Measurements from ENCODE around the gene PPM1N.

Gene PPM1N

DNA sequence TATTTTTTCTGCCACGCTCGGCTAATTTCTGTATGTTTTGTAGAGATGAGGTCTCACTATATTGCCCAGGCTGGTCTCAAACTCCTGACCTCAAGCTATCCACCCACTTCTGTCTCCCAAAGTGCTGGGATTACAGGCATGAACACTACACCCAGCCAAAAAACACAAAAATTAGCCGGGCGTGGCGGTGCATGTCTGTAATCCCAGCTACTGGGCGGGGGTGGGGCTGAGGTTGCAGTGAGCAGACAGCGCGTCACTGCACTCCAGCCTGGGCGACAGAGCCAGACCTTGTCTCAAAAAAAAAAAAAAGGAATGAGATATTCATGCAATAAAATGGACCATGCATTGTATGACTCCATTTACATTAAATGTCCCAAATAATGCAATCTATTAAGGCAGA is 41.2 kb downstream of the PPM1N start:
- no peak overlapping the region for H3K4me3 ChIP-seq (ENCODE audit: low read length)
- TF ChIP-seq ZNF274 (IDR thresholded peaks at IDR 0.05; ENCODE audit: low read depth, low read length) = no peak

DNA sequence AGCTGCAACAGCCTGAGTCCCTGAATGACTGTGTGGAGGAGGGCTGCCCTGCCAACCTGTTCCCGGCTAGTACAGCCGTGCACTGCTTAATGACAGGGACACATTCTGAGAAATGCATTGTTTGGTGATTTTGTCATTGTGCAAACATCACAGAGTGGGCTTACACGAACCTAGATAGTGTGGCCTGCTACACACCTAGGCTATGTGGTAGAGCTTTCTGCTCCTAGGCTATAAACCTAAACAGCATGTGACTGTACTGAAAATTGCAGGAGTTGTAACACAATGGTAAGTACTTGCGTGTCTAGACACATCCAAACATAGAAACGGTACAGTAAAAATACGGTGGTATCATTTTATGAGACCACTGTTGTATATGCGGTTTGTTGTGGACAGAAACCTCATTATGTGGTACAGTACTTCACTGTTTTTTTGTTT is 44.0 kb downstream of the PPM1N start:
- no peak overlapping the region for H3K4me3 ChIP-seq (ENCODE audit: low read length)
- TF ChIP-seq ZNF274 (IDR thresholded peaks at IDR 0.05; ENCODE audit: low read depth, low read length) = no peak

DNA sequence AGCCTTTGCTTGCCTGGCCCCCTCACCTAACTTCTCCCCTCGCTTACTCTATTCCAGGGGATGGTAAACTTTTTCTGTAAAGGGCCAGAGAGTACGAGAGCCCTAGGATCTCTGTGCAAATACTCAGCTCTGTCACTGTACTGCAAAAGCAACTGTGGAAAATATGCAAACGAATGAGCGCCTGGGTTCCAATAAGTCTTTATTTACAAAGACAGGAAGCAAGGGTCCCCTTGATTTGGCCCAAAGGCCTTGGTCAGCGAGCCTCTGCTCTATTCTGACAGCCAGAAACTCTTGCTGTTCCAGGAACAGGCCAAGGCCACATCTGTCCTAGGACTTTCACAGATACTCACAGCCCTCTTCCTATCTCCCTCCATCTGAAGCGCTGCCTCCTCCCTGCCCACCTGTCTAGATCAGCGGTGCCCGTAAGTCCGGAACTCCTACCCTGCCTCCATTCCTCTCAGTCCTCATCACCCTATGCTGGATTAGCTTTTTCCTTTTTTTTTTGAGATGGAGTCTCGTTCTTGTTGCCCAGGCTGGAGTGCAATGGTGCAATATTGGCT is 49.0 kb downstream of the PPM1N start:
- TF ChIP-seq ZNF274 (IDR thresholded peaks at IDR 0.05; ENCODE audit: low read depth, low read length) = no peak
- no peak overlapping the region for H3K4me3 ChIP-seq (ENCODE audit: low read length)

DNA sequence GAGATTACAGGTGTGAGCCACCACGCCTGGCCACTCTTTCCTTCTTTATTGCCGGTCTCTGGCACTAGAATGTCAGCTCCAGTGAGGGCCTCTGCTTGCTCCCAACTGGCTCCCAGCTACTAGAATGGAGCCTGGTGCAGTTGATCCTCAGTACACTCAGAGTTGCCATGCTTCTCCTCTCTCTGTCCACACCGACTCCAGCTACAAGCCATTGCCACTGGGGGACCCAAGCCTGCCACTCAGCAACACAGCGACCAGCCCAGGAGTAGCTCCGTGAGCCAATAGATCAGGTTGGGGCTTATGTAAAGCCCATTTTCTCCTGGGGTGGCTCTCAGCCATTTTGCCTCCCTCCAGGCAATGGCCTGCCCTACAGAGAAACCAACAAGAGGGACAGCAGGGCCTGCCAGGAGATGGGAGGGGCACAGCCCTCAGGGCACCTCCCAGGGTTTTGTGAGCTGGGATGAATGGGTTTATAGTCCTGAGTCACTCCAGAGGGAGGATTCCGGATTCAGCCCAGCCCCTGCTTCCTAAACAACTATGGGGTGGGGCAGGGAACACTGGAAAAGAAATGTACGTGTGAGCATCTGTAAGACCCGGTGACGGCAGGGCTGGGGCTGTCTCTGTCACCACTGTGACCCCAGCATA is 49.8 kb downstream of the PPM1N start:
- no peak for TF ChIP-seq ZNF274 (IDR thresholded peaks at IDR 0.05; ENCODE audit: low read depth, low read length)
- no peak overlapping the region for H3K4me3 ChIP-seq (ENCODE audit: low read length)
